IMR-90 (cell line): ENCODE results near the gene SLC39A6. TPM values are rescaled to one million over a fixed set of nuclear protein-coding genes. Genes with fewer than 3 reads are reported as not detected.
"Not testable (repeated sequence)": the region's sequence is repeated elsewhere in the genome, so short reads cannot be mapped to it uniquely, and the experiment has no call there.

Experiments
- ATAC-seq: fragments of 200-7000 bp; cut with Tn5 transposase; 2 replicates; pipeline ENCODE4 v1.9.1; 2020; ENCODE audit warnings: low read depth, mild to moderate bottlenecking, moderate library complexity
- BruUV-seq: library from RNA; stranded (reverse); fragments of 400-500 nt; replicated peaks from 2 replicates; lab custom pipeline; 2021; lab: Mats Ljungman, UMichigan
- CTCF ChIA-PET: fragments of 300-600 bp; formaldehyde crosslinking; extraction: SDS; loops from one replicate; lab custom pipeline; 2021; ENCODE audit warnings: antibody characterized with exemption; lab: Yijun Ruan, JAX
- POLR2A ChIA-PET: fragments of 300-600 bp; sonication (Branson Sonifier 250); formaldehyde crosslinking; loops from one replicate; lab custom pipeline; 2022; ENCODE audit warnings: antibody characterized with exemption; ENCODE audit not compliant: unreplicated experiment; lab: Charles Lee
- DNase-seq: peaks from one replicate; pipeline ENCODE4 v3.0.0; 2013
- H2AFZ ChIP-seq: replicated peaks from 2 replicates; pipeline ENCODE3; 2013; ENCODE audit warnings: low read length, mild to moderate bottlenecking; ENCODE audit not compliant: poor library complexity
- H2AK5ac ChIP-seq: 2 replicates; pipeline ENCODE4 v1.6.1; 2013; ENCODE audit warnings: low read depth, low read length, inconsistent platforms
- H2AK9ac ChIP-seq: replicated peaks from 2 replicates; pipeline ENCODE3; 2013; ENCODE audit warnings: mild to moderate bottlenecking, low read depth, low read length, moderate library complexity; ENCODE audit not compliant: poor library complexity
- H2BK120ac ChIP-seq: 2 replicates; pipeline ENCODE4 v1.6.1; 2013; ENCODE audit warnings: low read depth, low read length, inconsistent platforms
- H2BK15ac ChIP-seq: 3 replicates; pipeline ENCODE4 v1.6.1; 2013; ENCODE audit warnings: low read depth, low read length, inconsistent platforms
- H2BK20ac ChIP-seq: 2 replicates; pipeline ENCODE4 v1.6.1; 2013; ENCODE audit warnings: low read depth, mild to moderate bottlenecking, inconsistent platforms, low read length, moderate library complexity
- H2BK5ac ChIP-seq: 2 replicates; pipeline ENCODE4 v1.6.1; 2013; ENCODE audit warnings: mild to moderate bottlenecking, low read depth, low read length, inconsistent platforms; ENCODE audit not compliant: poor library complexity, severe bottlenecking
- H3K14ac ChIP-seq: replicated peaks from 2 replicates; pipeline ENCODE4 v1.6.1; 2013; ENCODE audit warnings: low read depth, low read length, inconsistent platforms
- H3K18ac ChIP-seq: 2 replicates; pipeline ENCODE4 v1.6.1; 2013; ENCODE audit warnings: low read depth, low read length, control low read depth
- H3K23ac ChIP-seq: 2 replicates; pipeline ENCODE4 v1.6.1; 2013; ENCODE audit warnings: low read depth, low read length, inconsistent platforms
- H3K27ac ChIP-seq: 2 replicates; pipeline ENCODE4 v1.5.1; 2013; ENCODE audit warnings: mild to moderate bottlenecking, control low read depth, low read length; ENCODE audit not compliant: insufficient read depth
- H3K27me3 ChIP-seq: 2 replicates; pipeline ENCODE4 v1.6.1; 2013; ENCODE audit warnings: low read length; ENCODE audit not compliant: control insufficient read depth, insufficient read depth
- H3K36me3 ChIP-seq: 2 replicates; pipeline ENCODE4 v1.6.1; 2013; ENCODE audit warnings: low read length, mixed read lengths; ENCODE audit not compliant: control insufficient read depth, insufficient read depth
- H3K4ac ChIP-seq: 2 replicates; pipeline ENCODE4 v1.6.1; 2013; ENCODE audit warnings: low read depth, low read length, inconsistent platforms
- H3K4me1 ChIP-seq: 2 replicates; pipeline ENCODE4 v1.6.1; 2013; ENCODE audit warnings: low read length, mixed read lengths; ENCODE audit not compliant: control insufficient read depth, insufficient read depth
- H3K4me2 ChIP-seq: 2 replicates; pipeline ENCODE4 v1.6.1; 2013; ENCODE audit warnings: low read depth, mild to moderate bottlenecking, control low read depth, low read length, moderate library complexity
- H3K4me3 ChIP-seq: 2 replicates; pipeline ENCODE4 v1.5.1; 2013; ENCODE audit warnings: low read depth, mild to moderate bottlenecking, control low read depth, low read length, moderate library complexity; ENCODE audit not compliant: insufficient read depth
- H3K56ac ChIP-seq: 2 replicates; pipeline ENCODE4 v1.6.1; 2013; ENCODE audit warnings: low read length, inconsistent platforms; ENCODE audit not compliant: insufficient read depth; ENCODE audit errors: extremely low read depth
- H3K79me1 ChIP-seq, 2 experiments: 2 replicates each; pipeline ENCODE4 v1.6.1; 2013; ENCODE audit warnings: low read length in 2 of 2, inconsistent platforms in 1 of 2, low read depth in 1 of 2
- H3K9ac ChIP-seq: 2 replicates; pipeline ENCODE4 v1.6.1; 2013; ENCODE audit warnings: low read depth, low read length, control low read depth
- H3K9me1 ChIP-seq: 2 replicates; pipeline ENCODE4 v1.6.1; 2013; ENCODE audit warnings: low read length, inconsistent platforms; ENCODE audit not compliant: insufficient read depth
- H3K9me3 ChIP-seq: 2 replicates; pipeline ENCODE4 v1.6.1; 2013; ENCODE audit warnings: low read length; ENCODE audit not compliant: control insufficient read depth, insufficient read depth
- H4K20me1 ChIP-seq: 2 replicates; pipeline ENCODE4 v1.6.1; 2013; ENCODE audit warnings: low read length, inconsistent platforms; ENCODE audit not compliant: insufficient read depth
- H4K5ac ChIP-seq: 2 replicates; pipeline ENCODE4 v1.6.1; 2013; ENCODE audit warnings: mild to moderate bottlenecking, low read depth, low read length, control low read depth
- H4K8ac ChIP-seq, 2 experiments: 2 replicates each; pipeline ENCODE4 v1.6.1; 2013; ENCODE audit warnings: low read depth in 2 of 2, low read length in 2 of 2, control low read depth in 1 of 2, inconsistent platforms in 1 of 2
- H4K91ac ChIP-seq: 2 replicates; pipeline ENCODE4 v1.6.1; 2013; ENCODE audit warnings: low read depth, low read length, inconsistent platforms; ENCODE audit not compliant: insufficient read depth
- BHLHE40 ChIP-seq: fragments of 150-350 bp; IDR thresholded peaks from 2 replicates; pipeline ENCODE4 v1.6.1; 2016; ENCODE audit warnings: mild to moderate bottlenecking, low read depth, low read length
- CEBPB ChIP-seq: IDR thresholded peaks from 2 replicates; pipeline ENCODE4 v1.6.1; 2012; ENCODE audit warnings: low read depth, low read length, improper control_type of control experiment
- MXI1 ChIP-seq: IDR thresholded peaks from 2 replicates; pipeline ENCODE4 v1.6.1; 2012; ENCODE audit warnings: low read depth, mild to moderate bottlenecking, low read length, moderate library complexity, borderline replicate concordance
- POLR2A ChIP-seq: IDR thresholded peaks from 2 replicates; pipeline ENCODE4 v1.6.1; 2012; ENCODE audit warnings: mild to moderate bottlenecking, low read depth, low read length
- WGBS, 2 experiments: methylation state at CpG; one replicate each; pipeline versions ENCODE4 v1.1.5 to v1.1.7; 2013; ENCODE audit warnings: missing lambda C conversion rate in 2 of 2; ENCODE audit not compliant: insufficient read length in 1 of 2; ENCODE audit errors: extremely low coverage in 2 of 2; 5-methylcytosine and 5-hydroxymethylcytosine counted together
- dilution Hi-C: fragments of 300-500 bp; cut with HindIII; formaldehyde crosslinking; loops from one replicate; pipeline ENCODE4 v1.14.3; 2018; ENCODE audit warnings: low sequenced_read_pairs; ENCODE audit not compliant: unreplicated experiment
- in situ Hi-C: fragments of 300-500 bp; cut with MboI; formaldehyde crosslinking; loops from 3 replicates; pipeline ENCODE4 v1.14.3; 2019; ENCODE audit warnings: low sequenced_read_pairs, inconsistent platforms, mixed read lengths
- intact Hi-C: fragments of 100-400 bp; cut with micrococcal nuclease; formaldehyde crosslinking; loops from 2 replicates; pipeline ENCODE4 v1.10.0; 2022
- polyA plus RNA-seq, 3 experiments: library from polyadenylated mRNA; depleted of rRNA; stranded (reverse); fragments of >200 nt; gene quantifications; 2 replicates each; pipeline ENCODE4 v1.2.3, GENCODE V29; 2012; ENCODE audit warnings: low replicate concordance in 1 of 3
- total RNA-seq: library from RNA; depleted of rRNA; stranded (reverse); fragments of >200 nt; gene quantifications from 2 replicates; pipeline ENCODE4 v1.2.3, GENCODE V29; 2012

Gene SLC39A6
- total and polyA plus RNA-seq, 2 of the 4 experiments (the other 2 are of a cell fraction), result 48.7 to 91.9 TPM

- H3K27ac ChIP-seq, result no peak overlapping the region
- H3K9ac ChIP-seq, result no peak overlapping the region
- H3K4me2 ChIP-seq, result no peak overlapping the region
- no peak overlapping the region for H3K4ac ChIP-seq
- H2AFZ ChIP-seq, result no peak overlapping the region
- CTCF ChIA-PET, result interaction anchor here (0.5 kb wide), 1 partner anchor 97 kb away, joined by 4 read pairs; no protein-coding TSS in a partner anchor
- H3K79me1 ChIP-seq, result peaks cover 11 to 28% of the 10 kb centered on the region in 2 experiments
- H2BK15ac ChIP-seq, result no peak overlapping the region
- no peak overlapping the region for H3K14ac ChIP-seq
- H4K8ac ChIP-seq, result no peak overlapping the region
- H3K4me3 ChIP-seq, result no peak overlapping the region
- H3K18ac ChIP-seq, result no peak overlapping the region
- H3K23ac ChIP-seq, result no peak overlapping the region
- no peak overlapping the region for H3K56ac ChIP-seq
- no CpG with 5 or more reads among the region's 3 CpGs for WGBS, 2 experiments
- intact Hi-C loops (no loop called here), in situ Hi-C loops (no loop called here), dilution Hi-C loops (no loop called here)
- DNase-seq, result no peak
- TF ChIP-seq BHLHE40 (no peak), CEBPB (no peak), MXI1 (no peak), POLR2A (no peak)
- H2AK9ac ChIP-seq, result no peak overlapping the region
- H4K91ac ChIP-seq, result no peak overlapping the region
- BruUV-seq, result no TSS peak
- no peak overlapping the region for H2BK5ac ChIP-seq
- peaks cover 11% of the 10 kb centered on the region for H3K9me1 ChIP-seq
- H3K4me1 ChIP-seq, result peaks cover 3% of the 10 kb centered on the region; the same call in 1 of the 2 replicates
- H4K5ac ChIP-seq, result no peak overlapping the region
- POLR2A ChIA-PET, result interaction anchor here (0.6 to 0.7 kb wide), 2 partner anchors 145 to 173 kb away, joined by 3 read pairs; no protein-coding TSS in a partner anchor
- no peak for ATAC-seq
- H3K27me3 ChIP-seq, result no peaks in the 10 kb centered on the region
- H2BK120ac ChIP-seq, result no peak overlapping the region
- no peak overlapping the region for H2BK20ac ChIP-seq
- H3K36me3 ChIP-seq, result peaks cover 42% of the 10 kb centered on the region
- no peaks in the 10 kb centered on the region for H3K9me3 ChIP-seq
- peaks cover 4% of the 10 kb centered on the region; the same call in 1 of the 2 replicates for H4K20me1 ChIP-seq
- H2AK5ac ChIP-seq, result no peak overlapping the region
These were observed 8.8 kb downstream of the SLC39A6 start for GRCh38 chr18:36120297-36120696.

DNA sequence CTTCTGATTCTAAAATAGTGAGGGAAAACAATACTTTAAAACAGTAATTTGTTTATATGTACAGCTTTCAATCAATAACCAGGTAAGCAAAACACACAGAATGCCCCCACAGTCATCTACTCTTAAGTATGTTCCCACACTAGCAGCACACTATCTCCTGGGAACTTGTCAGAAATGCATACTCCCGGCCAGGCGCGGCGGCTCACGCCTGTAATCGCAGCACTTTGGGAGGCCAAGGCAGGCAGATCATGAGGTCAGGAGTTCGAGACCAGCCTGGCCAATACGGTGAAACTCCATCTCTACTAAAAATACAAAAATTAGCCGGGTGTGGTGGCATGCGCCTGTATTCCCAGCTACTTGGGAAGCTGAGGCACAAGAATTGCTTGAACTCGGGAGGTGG is 12.4 kb downstream of the SLC39A6 start:
- H3K23ac ChIP-seq, H4K5ac ChIP-seq, in situ Hi-C loops, H2AK9ac ChIP-seq, H4K91ac ChIP-seq, H3K9me1 ChIP-seq, H3K27me3 ChIP-seq, H3K27ac ChIP-seq, H3K4me2 ChIP-seq, H3K14ac ChIP-seq, POLR2A ChIA-PET, dilution Hi-C loops, H2BK5ac ChIP-seq, H3K18ac ChIP-seq, CTCF ChIA-PET, H3K9me3 ChIP-seq, H3K9ac ChIP-seq, H4K8ac ChIP-seq, H3K56ac ChIP-seq, H2BK20ac ChIP-seq, ATAC-seq, H3K4me3 ChIP-seq, H3K4me1 ChIP-seq, BruUV-seq, H4K20me1 ChIP-seq, intact Hi-C loops, H2BK15ac ChIP-seq, H2BK120ac ChIP-seq, H3K4ac ChIP-seq, DNase-seq, H2AK5ac ChIP-seq, H2AFZ ChIP-seq: not testable (repeated sequence)
- peaks cover 48% of the 10 kb centered on the region for H3K36me3 ChIP-seq
- 100% methylated on average over 4 of the region's 11 CpGs; no CpG with 5 or more reads in 1 of the 2 experiments for WGBS, 2 experiments
- H3K79me1 ChIP-seq, result peaks cover 6 to 15% of the 10 kb centered on the region in 2 experiments
